VCaP (cell line): ENCODE data around the gene PDGFA.

Source experiments
- H3K27ac ChIP-seq: fragments of 450-650 bp; 2 replicates; pipeline ENCODE4 v1.5.1; 2017
- TF ChIP-seq, protein P1 (sequence below): fragments of 450-650 bp; conservative IDR thresholded peaks from 2 replicates; pipeline ENCODE4 v1.5.1; 2017; ENCODE audit warnings: mild to moderate bottlenecking, moderate library complexity

PDGFA gene

DNA sequence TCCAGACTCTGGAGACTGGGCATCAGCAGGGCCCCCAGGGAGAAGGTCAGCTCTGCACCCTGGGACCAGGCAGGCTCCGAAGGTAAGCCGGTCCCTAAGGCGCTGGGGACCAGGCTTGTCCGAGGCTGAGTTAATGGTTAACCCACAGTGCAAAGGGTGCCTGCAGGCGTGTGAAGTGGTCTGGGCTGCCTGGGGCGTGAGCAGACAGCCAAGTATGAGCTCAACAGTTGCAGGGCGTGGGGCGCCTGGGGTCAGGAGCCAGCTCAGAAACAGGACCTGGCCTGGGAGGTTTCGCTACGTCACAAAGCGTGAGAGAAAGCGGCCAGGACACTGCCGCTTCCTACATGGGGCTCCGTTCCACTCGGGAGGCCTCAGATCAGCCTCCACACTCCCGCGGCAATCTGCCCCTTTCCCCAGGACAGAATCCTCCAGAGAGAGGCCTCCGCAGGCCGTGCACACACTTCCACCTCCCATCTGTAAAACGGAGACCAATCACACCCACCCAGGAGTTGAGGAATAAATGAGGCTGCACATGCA, 16.0 kb downstream of the PDGFA start:
- TF ChIP-seq, protein P1, sequence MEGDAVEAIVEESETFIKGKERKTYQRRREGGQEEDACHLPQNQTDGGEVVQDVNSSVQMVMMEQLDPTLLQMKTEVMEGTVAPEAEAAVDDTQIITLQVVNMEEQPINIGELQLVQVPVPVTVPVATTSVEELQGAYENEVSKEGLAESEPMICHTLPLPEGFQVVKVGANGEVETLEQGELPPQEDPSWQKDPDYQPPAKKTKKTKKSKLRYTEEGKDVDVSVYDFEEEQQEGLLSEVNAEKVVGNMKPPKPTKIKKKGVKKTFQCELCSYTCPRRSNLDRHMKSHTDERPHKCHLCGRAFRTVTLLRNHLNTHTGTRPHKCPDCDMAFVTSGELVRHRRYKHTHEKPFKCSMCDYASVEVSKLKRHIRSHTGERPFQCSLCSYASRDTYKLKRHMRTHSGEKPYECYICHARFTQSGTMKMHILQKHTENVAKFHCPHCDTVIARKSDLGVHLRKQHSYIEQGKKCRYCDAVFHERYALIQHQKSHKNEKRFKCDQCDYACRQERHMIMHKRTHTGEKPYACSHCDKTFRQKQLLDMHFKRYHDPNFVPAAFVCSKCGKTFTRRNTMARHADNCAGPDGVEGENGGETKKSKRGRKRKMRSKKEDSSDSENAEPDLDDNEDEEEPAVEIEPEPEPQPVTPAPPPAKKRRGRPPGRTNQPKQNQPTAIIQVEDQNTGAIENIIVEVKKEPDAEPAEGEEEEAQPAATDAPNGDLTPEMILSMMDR: no peak
- H3K27ac ChIP-seq: peak overlapping the region; percentile 65

DNA sequence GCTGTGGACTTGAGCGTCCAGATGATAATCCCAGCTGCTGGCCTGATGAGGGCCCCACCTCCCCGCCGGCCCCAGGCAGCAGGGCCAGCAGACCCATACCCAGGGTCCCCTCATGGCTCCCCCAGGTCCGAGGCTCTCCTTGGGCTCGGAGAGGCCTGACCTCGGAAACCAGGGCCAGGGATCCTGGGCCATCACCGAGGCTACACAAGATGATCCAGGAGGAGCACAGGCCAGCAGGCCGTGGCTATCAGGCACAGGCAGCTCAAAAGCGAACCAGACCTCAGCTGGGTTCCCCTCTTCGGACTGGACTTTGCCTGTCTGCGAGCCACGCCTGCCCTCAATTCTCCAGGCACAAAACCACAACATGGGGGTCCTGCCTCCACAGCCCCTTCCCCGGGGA, 17.4 kb downstream of the PDGFA start:
- no peak overlapping the region for H3K27ac ChIP-seq
- TF ChIP-seq, protein P1: no peak

DNA sequence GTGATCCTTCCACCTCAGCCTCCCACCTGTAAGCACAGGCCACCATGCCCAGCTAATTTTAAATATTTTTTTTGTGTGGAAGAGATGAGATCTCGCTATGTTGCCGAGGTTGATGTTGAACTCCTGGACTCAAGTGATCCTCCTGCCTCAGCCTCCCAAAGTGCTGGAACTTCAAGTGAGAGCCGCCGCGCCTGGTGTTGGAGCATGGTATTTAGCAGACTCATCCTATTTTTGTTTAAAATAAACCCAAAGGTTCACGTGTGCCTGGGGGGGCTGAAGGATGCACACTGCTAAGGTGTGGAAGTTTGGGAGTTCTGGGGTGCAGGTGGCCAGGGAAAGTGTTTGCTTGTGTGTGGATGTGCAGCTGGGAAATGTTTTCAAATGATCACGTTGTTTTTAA, 18.1 kb downstream of the PDGFA start:
- TF ChIP-seq, protein P1: no peak
- H3K27ac ChIP-seq: no peak overlapping the region

DNA sequence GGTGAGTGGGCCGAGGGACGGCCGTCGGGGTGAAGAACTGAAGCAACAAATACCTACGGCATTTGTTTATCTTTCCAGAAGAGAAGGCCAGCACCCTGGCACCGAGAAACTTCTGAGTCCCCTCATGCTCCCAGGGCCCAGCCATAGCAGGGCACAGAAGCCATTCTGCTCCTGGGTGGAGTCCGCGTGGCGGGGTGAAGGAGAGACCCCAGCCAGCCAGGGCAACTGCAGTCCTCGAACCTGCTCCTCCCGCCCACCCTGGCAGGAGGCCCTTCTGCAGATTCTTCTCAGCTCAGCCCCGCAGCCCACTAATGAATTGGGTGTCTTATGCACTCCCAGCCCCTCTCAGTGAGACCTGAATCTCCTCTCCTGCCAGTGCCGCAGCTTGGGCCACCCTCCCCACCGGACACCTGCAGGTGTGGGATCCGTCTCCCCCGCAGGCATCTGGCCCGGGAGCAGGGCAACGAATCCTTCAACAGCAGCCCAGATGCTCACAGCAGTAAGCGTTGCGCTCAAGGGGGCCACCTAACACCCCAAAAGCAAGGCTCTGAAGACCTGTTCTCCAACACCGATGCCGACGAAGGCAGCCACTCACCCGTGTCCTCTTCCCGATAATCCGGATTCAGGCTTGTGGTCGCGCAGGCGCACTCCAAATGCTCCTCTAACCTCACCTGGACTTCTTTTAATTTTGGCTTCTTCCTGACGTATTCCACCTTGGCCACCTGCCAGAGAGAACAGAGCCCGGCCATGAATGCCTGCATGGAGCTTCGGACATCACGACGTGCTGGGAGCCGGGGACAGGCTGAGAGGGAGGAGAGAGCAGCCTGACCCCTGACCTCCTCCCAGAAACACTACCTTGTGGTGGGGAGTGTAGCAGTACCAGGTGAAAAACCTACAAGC, 18.9 kb downstream of the PDGFA start:
- TF ChIP-seq, protein P1: no peak
- H3K27ac ChIP-seq: no peak overlapping the region

DNA sequence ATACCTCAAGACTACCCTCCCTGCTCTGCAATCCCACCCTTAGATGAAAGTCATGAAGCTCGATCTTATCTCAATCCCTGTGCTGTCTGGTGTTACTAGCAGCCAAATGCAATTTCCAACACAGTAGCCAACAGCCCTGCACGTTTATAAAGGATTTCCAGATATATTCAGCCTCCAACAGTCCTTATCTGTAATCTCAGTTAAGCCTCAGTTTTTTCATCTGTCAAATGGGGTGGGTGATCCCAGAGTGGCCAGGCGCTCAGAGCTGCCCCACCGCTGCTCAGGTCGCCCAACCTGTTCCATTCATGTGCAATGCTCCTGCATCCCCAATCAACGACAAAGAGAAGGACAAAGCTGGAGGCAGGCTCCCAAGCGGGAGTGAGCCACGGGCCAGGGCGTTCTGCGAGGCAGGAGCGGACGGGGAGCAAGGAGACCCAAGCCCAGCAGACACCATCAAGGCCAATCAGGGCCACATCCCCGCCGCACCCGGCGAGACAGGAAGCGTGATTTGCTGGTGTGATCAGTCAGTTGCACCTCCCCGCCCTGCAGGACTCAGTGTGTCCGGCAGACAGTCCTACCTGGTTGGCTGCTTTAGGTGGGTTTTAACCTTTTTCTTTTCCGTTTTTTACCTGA, 19.7 kb downstream of the PDGFA start:
- TF ChIP-seq, protein P1: no peak
- H3K27ac ChIP-seq: no peak overlapping the region

DNA sequence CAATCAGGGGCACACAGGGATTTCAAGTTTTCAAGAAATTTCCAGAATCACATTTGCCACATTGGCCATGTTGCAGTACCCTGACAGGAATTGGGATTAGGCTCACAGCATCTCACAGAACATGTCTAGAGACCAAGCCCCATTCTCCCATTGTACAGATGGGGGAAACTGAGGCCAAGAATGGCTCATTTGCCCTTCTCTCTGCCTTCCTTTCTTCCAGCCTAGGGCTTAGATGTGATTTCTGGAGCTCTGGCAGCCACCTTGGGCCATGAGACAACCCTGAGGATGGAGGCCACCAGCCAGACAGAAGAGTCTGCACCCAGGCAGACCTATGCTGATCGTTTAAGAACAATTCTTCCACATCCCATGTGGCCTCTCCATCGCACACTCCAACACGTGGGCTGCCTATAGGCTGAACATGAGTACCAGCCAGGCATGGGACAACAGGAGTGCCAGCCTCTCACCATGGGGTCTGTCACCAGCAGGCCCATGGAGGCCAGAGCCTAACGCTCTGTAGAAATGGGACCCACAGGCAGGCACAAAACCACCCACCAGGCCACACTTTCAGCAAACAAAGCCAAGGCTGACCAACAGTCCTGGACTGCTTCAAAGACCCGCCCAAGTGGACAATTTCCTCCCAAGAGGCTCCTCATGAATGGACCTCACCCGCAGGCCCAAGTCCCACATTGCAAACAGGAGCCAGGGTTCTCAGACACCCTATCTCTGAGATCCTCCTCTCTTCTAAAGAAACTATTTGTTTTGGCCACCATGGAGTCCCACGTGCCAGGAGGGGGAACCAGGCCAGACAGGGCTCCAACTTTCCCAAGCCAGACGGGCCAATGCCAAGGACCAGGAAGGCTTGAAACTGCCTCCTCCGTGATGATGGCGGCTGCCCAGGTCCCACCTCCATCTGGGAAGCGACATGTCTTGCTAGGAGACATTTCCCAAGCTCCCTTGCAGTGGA, 20.7 kb downstream of the PDGFA start:
- TF ChIP-seq, protein P1: no peak

More for the DNA sequence above, 20.7 kb downstream of the PDGFA start:
- H3K27ac ChIP-seq: no peak overlapping the region
